Erythroblast (primary cell): ENCODE data around the gene TMEM181.

Experiments used
- GATA1 ChIP-seq: IDR thresholded peaks from 2 replicates; pipeline ENCODE4 v1.6.1; 2011; ENCODE audit warnings: low read depth, mild to moderate bottlenecking, control low read depth, low read length, moderate library complexity
- POLR2A ChIP-seq: IDR thresholded peaks from 2 replicates; pipeline ENCODE4 v1.6.1; 2011; ENCODE audit warnings: mild to moderate bottlenecking, low read length

GRCh38 chr6:158517038-158517437 is 42.9 kb upstream of the TMEM181 start:
- TF ChIP-seq POLR2A (no peak), GATA1 (no peak)
